Measurements from ENCODE around the gene CEP95.

Gene CEP95

DNA sequence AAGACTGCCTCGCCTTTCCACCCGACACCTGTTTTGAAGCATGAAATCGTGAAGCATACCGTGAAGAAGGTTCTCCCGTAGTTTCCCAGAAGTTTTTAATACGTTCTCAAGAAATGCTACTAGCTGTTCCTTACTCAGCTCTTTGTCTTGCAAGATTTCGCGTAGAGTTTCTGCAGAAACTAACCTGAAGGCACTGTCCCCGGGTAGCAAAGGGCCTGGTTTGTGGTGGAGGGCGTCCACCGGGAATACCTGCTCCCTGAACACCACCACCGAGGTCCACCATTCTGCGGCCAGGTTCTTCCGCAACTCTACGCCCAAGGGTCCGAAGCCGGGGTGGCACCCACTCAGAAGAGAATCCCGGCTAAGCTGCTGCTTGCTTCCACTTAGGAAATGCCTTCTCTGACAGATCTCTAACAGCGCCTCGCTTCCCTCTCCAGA is 10.4 kb upstream of the CEP95 start:
- no peak for DNase-seq (ENCODE audit: low read depth, low spot score)

DNA sequence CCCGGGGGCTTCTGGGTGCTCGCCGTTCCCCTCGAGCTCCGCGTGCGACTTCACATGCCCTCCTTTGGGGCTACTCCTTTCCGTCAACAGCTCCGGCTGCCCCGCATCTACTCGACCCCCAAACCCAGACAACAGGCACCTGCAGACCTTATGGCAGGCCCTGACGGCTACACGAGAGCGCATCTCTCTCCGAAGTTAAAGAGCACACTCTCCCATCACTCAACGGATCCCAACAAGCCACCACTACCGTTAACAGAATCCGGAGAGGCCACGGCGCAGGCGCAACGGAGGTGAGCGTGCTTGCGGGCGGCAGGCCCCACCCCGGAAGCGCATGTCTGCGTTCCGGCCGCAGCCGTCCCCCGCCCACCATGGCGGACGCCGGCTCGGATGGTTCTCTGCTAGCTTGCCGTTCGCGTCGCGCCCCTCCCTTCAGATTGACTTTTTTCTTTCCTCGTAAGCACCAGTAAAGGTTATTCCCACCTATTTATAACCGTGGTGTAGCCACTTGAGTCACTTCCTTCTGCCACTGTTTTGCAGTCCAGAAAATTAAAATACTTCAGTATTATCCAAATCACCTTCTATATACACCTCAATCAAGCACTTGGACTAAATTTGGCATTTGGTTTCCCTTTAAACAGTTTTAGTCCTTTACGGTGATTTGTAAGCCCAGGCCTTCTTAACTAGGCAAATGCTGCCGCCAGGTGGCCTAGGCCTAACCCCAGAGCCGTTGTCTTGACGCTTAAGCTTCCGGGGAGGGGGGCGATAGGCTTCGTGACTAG is 9.8 kb upstream of the CEP95 start, which contains the start of gene POLG2:
TSS of gene POLG2 (minus strand) at position 269 of the 779 bp plus-strand sequence. CDS start at position 183, 86 bp downstream.
- DNase-seq (ENCODE audit: low read depth, low spot score) = peak; percentile 89

DNA sequence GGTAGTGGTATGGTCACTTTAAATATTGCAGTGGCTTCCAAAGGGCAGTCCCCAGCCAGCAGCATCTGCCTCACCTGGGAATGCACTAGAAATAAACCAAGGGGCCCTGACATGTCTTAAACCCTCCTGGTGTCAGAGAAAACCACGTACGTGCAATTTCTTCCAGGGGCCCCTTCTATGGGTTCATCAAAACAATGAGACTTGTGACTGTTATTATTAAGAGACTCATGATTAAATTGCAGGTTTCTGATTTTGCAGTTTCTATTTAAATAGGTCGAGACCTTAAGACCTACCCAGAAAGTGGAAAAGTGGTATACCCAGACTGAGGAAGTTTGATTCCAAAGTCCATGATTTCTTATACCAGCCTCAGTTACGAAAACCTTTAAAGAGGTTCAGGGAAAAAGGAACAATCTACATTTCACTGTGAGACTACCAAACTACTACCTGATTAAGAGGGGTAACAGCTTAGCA is 9.2 kb upstream of the CEP95 start:
- DNase-seq (ENCODE audit: low read depth, low spot score) = no peak

DNA sequence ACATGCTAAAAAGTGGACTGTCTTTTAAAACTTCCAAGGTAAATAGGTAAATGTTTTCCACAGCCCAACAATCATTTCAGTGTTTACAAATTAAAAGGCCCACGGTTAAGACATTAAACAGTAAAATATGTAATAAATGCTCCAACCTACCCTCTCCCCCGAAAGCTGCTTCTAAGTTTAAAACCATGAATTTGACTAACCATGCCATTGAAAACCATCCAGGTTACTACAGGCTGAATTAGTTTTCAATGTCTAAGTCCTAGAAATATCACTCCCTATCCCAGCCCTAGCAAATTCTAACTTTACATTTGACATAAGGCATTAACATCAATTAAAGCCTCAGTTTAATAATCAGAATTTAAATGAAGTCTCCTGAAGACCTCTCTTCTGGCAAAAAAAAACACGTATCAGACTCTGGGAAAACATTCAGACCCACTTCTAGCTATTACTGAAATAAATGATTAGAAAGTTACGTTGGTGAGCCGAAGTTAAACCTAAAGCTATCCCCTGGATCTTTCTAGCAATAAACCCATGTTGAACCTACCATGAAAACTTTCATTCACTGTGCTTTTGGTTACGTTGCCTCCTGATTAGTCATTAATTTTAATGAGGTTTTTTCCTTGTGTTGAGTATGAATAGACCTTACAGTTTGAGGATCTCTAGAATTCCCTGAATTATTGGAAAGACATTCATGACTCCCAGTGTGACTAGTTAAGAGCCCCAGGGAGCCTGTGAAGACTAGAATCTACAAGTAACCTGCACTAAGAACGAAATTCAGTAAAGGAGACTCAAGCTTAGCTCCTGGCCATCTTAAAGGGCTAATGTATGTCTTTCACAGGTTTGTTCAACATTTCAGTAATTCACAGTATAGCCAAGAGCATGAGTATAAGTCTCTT is 8.2 kb upstream of the CEP95 start:
- no peak for DNase-seq (ENCODE audit: low read depth, low spot score)

DNA sequence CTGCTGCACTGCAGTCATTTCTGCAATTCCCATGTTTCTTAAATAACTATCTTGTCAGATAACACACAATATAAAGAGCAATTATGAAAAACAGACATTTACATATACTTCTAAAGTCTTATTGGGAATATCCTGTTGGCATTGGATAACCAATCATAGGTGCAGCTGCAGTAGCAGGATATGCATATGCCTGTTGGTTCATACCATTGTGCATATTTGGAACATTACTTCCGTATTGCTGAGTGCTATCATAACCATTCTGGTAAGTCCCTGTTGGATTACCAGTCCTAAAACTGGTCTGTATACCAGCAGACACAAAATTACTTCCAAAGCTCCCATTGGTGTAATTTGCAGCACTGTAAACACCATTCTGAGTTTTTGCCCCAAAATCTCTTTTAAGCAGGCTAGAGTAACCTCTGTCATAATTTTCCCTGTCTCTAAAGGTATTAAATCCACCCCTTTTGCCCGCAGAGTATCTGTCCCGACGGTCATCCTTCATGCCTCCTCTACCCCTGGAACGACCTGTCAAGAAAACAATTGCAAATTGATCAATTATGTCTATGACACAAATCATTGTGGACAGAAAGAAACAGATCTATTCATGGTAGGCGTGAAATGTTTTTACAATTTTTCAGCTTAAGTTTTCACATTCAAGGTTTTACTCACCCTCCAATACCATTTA is 6.8 kb upstream of the CEP95 start:
- DNase-seq (ENCODE audit: low read depth, low spot score) = no peak

DNA sequence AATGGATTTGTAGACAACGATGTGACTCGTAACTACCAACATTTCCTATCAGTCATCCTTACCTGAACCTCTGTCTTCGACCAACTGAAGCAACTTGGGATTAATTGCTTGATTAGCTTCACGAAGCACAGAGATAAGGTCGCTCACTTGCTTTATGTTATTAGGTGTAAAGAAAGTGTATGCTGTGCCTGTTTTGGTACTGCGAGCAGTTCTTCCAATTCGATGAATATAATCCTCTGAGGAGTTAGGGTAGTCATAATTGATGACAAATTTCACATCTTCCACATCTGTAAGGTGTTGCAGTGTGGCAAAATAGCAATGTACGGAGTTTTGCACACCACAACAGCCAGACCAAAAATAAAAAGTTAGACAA is 6.3 kb upstream of the CEP95 start:
- DNase-seq (ENCODE audit: low read depth, low spot score) = no peak

DNA sequence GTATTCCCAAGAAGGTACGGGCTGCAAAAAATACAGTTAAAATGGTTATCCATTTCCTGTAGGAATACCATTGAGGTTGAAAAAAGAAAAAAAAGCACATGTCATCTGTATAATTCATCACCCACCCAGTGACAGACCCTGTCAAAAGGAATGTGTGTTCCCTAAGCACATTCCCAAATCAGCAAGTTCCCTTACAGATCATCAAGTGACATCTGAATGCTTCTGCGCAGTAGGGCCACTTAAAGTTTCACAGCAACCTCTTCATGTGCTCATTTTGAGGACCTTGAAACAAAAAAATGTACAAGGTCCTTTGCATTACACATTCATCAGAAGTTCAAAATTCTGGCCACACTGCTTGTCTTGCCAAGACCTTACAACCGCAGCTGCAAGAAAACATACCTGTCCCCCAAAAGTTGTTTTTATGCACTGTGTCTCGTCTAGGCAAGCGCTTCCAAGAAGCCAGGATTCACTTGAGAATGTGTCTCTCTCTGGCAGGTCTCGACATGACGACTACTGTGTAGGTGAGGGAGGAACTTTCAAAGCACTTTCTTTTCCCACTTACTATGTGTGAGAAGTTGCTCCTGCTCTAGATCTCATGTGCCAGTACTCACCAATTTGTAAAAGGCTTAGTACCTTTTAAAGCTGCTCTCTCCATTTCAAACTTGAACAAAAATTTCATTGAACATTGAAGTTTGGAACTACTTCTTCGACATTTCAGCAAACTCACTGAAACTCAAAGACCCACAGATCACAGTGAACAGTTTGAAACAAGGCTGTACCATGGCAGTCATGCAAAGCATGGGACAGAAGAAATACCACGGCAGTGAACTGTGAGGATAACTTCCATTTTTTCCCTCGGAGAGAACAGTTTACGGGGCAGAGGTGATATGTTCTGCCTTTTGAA is 5.7 kb upstream of the CEP95 start:
- no peak for DNase-seq (ENCODE audit: low read depth, low spot score)

DNA sequence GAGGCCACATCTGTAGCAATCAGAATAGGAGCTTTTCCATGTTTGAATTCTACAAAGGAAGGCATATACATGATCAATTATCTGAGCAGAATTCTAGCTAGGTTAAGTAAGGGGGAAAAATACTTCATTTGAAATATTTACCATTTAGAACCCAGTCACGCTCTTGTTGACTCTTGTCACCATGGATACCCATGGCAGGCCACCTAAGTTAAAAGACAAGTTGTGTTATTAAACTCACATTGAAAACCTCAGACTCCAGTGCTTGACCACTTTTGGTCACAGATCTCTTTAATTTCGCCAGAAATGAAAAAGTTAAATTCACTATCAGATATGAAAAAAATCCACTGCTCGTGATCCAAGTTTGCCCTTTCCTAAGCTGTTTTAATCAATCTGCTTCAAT is 4.8 kb upstream of the CEP95 start:
- no peak for DNase-seq (ENCODE audit: low read depth, low spot score)

DNA sequence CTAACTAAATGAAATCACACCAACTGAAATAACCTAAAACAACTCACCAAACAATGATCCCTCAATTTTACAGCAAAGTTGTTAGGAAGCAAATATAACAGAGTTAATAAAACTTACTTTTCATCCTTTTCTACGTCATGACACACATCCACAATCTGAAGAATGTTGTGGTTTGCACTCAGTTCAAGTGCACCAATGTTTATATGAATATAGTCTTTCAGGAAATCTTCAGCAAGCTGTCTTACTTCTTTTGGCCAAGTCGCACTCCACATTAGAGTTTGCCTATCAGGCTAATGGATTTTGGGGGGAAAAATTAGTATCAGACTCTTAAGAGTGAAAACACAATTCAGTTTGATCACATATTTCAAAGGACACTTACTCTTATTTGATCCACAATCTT is 4.0 kb upstream of the CEP95 start:
- no peak for DNase-seq (ENCODE audit: low read depth, low spot score)

DNA sequence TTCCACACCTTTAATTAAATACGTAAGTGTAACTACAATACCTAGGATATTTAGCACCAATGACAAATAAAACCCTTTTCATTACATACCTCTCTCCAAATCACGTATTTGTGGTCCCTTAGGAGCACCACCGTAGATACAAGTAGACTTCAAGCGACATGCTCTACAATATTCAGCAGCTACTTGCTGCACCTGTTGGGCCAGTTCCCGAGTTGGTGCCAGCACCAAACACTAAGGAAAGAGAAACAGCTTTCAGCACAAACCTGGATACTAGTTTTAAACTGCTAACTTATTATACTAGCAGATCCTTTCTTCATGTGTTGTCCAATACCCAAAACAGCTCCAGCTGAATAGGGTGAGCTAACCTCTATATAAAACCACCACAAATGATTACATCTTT is 3.4 kb upstream of the CEP95 start:
- no peak for DNase-seq (ENCODE audit: low read depth, low spot score)

DNA sequence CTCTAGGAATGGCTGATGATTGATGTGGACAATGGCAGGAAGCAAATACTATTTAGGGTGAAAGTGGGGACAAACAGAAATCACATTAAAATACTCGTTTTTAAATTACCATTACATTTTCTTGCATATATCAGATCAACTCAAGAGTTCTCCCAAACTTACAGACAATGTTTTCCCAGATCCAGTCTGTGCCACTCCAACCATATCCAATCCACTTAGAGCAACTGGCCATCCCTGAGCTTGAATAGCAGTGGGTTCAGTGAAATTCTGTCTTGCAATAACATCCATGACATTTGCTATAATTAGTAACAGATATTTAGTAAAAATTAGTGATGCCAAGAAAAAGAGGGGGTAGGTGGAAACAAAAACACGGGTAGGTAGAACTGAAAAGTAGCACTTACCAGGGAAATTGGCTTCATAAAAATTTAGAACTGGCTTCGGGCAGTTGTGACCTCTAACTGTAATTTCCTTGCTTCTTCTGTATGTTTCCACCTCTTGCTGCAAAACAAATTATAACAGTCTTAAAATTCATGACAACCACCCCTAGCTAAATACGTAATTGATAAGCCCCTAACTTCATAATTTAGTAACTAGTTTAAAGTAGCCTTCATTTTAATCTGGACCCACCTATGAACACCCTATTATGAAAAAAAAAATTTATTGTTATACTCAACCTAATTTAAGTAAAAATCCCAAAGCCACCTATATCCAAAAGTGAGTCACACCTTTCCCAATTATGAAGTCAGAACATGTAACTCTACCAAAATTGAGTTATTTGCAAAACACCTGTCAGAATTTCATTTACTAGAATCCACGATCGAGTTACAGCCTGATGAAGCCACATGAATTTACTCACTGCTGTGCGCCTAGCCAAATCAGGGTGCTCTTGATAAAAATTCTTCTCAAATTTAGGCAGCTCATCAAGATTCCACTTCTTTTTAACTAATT is 2.7 kb upstream of the CEP95 start:
- DNase-seq (ENCODE audit: low read depth, low spot score) = no peak

DNA sequence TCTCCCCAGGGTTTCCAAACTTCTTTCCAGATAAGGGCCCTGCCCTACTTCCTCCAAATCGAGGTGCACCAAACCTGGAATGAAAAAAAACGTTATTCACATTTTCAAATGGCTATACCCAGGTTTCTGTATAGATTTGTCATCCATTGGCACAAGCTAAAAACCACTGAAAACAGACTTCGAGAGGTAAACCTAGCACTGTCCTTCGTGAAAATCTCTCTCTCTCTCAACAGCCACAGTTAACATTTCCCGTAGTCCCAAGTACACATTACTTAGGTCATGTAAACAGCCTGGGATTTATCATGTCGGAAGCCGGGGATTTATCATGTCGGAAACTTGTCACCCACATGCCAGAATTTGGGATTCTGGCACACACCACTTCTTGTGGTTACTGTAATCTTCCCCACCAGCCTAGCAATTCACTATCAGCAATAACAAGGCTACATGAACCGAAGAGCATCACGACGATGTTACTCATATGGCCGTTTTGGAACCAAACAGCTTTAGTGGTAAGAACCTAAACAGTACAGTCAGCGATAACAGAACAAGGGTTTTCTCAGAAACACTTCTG is 1.9 kb upstream of the CEP95 start:
- DNase-seq (ENCODE audit: low read depth, low spot score) = no peak

DNA sequence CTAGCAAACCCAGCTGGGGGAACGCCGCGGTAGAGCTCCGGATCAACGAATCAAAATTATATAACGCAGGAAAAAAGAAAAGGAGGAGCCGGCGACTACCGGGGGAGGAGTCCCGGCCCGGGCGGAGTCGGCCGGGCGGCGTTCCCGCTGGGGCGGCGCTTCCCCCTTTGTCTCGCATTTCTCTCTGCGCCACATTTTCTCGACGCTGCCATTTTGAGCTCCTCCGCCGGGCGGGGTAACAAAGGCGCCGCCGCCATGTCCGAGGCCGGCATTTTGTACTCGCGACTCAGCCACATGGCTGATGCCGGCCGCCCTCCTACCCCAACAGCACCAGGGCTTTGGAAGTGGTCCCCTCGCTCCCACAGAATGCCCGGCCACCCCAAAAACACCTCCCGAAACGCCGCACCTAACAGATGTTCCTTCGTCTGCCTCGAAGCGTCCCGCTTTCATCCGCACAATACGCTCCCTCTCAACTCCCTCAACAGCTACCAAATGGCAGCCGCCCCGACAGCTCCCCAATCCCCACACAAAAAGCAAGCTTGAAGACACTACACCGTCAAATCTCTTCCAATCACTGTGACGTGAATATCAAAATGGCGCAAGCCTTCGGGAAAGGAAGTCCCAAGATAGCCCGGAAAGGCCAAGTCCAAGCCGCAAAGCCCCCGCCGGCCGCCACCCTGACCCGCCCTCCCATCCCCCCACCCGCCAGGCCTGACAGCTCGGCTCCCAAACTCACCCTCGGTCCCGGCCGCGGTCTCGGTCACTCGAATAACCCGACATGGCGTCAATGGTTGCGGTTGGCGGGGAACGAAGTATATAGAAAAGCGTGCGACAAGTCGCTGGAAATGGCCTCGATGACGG is 1.2 kb upstream of the CEP95 start:
- DNase-seq (ENCODE audit: low read depth, low spot score) = peak; percentile 71

DNA sequence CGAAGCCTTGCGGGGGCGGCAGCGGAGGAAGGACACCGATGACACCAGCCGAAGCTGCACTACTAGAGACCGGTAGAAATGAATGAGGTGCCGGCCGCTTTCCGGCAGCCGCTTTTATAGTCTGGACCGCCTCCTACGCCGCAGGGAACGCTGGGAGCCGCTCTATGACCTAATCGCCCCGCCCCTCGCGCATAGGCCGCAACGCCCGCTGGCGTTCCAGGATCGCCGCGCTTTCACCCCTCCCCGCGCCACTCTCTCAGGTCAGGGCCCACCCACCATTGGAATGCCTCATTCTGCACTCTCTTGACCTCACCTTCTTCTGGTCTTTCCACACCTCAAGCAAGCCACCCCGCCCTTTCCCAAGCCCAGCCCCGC is 589 bp upstream of the CEP95 start, which contains the start of gene DDX5:
TSS of gene DDX5 (minus strand) at position 89 of the 375 bp plus-strand sequence. CDS start 170 bp downstream, outside the sequence.
- DNase-seq (ENCODE audit: low read depth, low spot score) = peak; percentile 94

DNA sequence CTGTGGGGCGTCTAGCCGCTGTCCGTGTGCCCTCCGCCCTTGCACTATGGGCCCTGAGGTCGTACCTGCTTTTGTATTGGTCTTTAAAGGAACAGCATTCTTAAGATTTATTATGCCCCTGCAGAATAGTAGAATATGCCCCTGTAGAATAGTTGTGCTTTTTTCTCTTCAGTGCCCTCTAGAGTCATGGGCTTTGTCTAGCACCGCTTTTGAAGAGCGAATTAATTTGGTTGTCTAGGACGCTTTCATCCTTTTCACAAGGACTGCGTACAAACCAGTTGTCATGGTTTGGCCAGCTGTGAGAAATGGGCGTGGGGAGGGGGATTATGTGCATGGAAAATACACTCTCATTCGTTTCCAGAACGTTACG is 621 bp downstream of the CEP95 start:
- DNase-seq (ENCODE audit: low read depth, low spot score) = no peak

DNA sequence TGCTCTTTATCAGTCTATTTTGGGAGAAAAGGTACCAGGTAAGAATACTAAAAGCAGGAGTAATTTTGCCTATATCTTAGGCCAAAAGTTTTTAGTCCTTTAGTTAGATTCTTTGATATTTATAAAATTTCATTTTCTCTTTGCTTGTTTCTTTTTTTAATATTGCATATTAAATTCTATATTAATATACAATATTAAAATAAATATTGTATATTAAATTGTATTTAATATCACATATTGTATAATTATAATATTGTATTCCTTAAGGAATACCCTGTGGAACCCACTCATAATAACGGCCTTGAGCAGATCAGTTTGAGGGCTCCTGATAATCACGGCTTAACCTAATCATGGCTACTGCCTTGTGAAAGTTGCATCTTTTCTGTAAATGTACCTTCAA is 1.9 kb downstream of the CEP95 start:
- no peak for DNase-seq (ENCODE audit: low read depth, low spot score)

DNA sequence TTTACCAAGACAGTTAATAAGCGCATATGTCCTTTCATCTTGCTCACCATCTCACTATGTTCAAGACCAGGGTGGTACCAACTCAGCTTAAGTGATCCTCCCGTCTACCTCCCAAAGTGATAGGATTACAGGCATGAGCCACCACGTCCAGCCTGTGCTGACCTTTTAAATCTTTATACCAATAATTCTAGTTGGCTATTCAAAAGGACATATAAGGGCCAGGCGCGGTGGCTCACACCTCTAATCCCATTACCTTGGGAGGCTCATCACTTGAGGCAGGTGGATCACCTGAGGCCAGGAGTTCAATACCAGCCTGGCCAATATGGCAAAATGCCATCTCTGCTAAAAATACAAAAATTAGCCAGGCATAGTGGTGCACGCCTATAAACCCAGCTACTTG is 2.4 kb downstream of the CEP95 start:
- no peak for DNase-seq (ENCODE audit: low read depth, low spot score)

DNA sequence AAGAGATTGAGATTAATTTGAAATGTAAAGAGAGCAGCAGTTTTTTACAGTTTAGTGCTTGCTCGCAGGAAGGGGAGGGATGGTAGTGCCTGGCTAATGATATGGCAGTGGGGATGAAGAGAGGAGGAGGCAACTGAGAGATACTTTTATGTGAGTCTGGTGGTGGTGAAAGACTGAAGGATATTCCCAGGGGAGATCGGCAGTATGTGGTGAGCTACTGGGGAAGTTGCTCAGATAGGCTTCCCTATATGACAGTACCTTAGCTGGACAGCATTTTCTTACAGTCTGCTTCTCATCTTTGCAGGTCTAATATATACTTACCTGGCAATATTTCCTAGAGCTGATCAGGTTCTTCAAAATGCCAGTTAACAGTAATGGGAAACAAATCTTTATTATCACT is 8.6 kb downstream of the CEP95 start:
- no peak for DNase-seq (ENCODE audit: low read depth, low spot score)

DNA sequence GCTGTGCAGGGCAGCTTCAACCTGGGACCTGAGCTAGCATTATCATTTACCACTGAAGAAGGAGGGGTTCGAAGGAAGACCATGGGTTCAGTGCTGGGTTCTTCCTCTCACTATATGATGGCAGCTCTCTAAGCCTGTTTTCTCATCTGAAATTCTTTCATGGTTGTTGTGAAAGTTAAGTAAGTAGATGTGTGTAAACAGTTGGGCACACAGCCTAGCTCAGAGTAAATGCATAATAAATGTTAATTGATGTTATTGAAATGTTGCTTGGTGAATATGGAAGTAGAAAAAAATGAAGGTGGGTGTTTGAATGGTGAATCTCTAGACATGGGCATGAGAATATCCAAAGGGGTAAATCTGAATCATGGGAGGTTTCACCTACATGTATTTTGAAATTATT is 9.1 kb downstream of the CEP95 start:
- no peak for DNase-seq (ENCODE audit: low read depth, low spot score)

Measured in activated naive CD8-positive, alpha-beta T cell treated with anti-CD3 and anti-CD28 coated beads, Interleukin-2, amount 50 U/mL, for 16 hours (primary cell).